Mesendoderm (in vitro differentiated cells): Measurements from ENCODE around the gene CD300A. TPM values are rescaled to one million over a fixed set of nuclear protein-coding genes. Genes with fewer than 3 reads are reported as not detected.

Experiments
- DNase-seq: peaks from one replicate; pipeline ENCODE4 v3.0.0; 2013
- H2AK5ac ChIP-seq: 2 replicates; pipeline ENCODE4 v1.6.1; 2013; ENCODE audit warnings: low read length, inconsistent platforms
- H2BK120ac ChIP-seq: 2 replicates; pipeline ENCODE4 v1.6.1; 2013; ENCODE audit warnings: low read depth, mild to moderate bottlenecking, low read length, moderate library complexity, mixed read lengths
- H2BK15ac ChIP-seq: replicated peaks from 2 replicates; pipeline ENCODE4 v1.6.1; 2013; ENCODE audit warnings: low read depth, mild to moderate bottlenecking, moderate library complexity
- H2BK5ac ChIP-seq: 2 replicates; pipeline ENCODE4 v1.6.1; 2013; ENCODE audit warnings: low read length, inconsistent platforms
- H3K18ac ChIP-seq: 2 replicates; pipeline ENCODE4 v1.6.1; 2013; ENCODE audit warnings: mild to moderate bottlenecking, low read length, mixed read lengths
- H3K23ac ChIP-seq: one replicate; pipeline ENCODE4 v1.6.1; 2013; ENCODE audit warnings: low read length
- H3K27ac ChIP-seq: 2 replicates; pipeline ENCODE4 v1.5.1; 2013; ENCODE audit warnings: low read depth, mild to moderate bottlenecking, inconsistent platforms, low read length, moderate library complexity
- H3K27me3 ChIP-seq: 2 replicates; pipeline ENCODE4 v1.6.1; 2013; ENCODE audit warnings: low read length, control low read depth, mild to moderate bottlenecking, inconsistent platforms; ENCODE audit not compliant: insufficient read depth, poor library complexity
- H3K36me3 ChIP-seq: 2 replicates; pipeline ENCODE4 v1.6.1; 2013; ENCODE audit warnings: low read length, inconsistent platforms; ENCODE audit not compliant: control insufficient read depth, insufficient read depth
- H3K4ac ChIP-seq: one replicate; pipeline ENCODE4 v1.6.1; 2013; ENCODE audit warnings: low read depth, mild to moderate bottlenecking, low read length, moderate library complexity
- H3K4me1 ChIP-seq: 2 replicates; pipeline ENCODE4 v1.6.1; 2013; ENCODE audit warnings: low read depth, low read length, inconsistent platforms; ENCODE audit not compliant: control insufficient read depth
- H3K4me2 ChIP-seq: 2 replicates; pipeline ENCODE4 v1.6.1; 2013; ENCODE audit warnings: low read length
- H3K4me3 ChIP-seq: 2 replicates; pipeline ENCODE4 v1.5.1; 2013; ENCODE audit warnings: mild to moderate bottlenecking, low read length
- H3K56ac ChIP-seq: one replicate; pipeline ENCODE4 v1.6.1; 2013; ENCODE audit warnings: low read length
- H3K79me1 ChIP-seq: 2 replicates; pipeline ENCODE4 v1.6.1; 2013; ENCODE audit warnings: low read length, inconsistent platforms
- H3K79me2 ChIP-seq: 2 replicates; pipeline ENCODE4 v1.6.1; 2013; ENCODE audit warnings: mild to moderate bottlenecking, low read length; ENCODE audit not compliant: control insufficient read depth, insufficient read depth
- H3K9ac ChIP-seq: 2 replicates; pipeline ENCODE4 v1.6.1; 2013; ENCODE audit warnings: low read length, inconsistent platforms
- H4K5ac ChIP-seq: one replicate; pipeline ENCODE4 v1.6.1; 2013; ENCODE audit warnings: low read length
- H4K8ac ChIP-seq: one replicate; pipeline ENCODE4 v1.6.1; 2013; ENCODE audit warnings: low read depth, mild to moderate bottlenecking, control low read depth, low read length, moderate library complexity
- WGBS: extraction: QIAGEN DNeasy Blood & Tissue Kit; methylation state at CpG from one replicate; pipeline ENCODE4 v1.1.7; 2013; ENCODE audit warnings: low lambda C conversion rate, missing lambda C conversion rate; ENCODE audit not compliant: insufficient coverage; ENCODE audit errors: extremely low coverage; 5-methylcytosine and 5-hydroxymethylcytosine counted together
- small RNA-seq: library from polyadenylated mRNA; stranded (forward); fragments of <200 nt; extraction: miRNeasy Mini kit (QIAGEN cat#:217004); gene quantifications from one replicate; pipeline ENCODE3, GENCODE V24; 2013; ENCODE audit not compliant: insufficient read depth

The CD300A gene

DNA sequence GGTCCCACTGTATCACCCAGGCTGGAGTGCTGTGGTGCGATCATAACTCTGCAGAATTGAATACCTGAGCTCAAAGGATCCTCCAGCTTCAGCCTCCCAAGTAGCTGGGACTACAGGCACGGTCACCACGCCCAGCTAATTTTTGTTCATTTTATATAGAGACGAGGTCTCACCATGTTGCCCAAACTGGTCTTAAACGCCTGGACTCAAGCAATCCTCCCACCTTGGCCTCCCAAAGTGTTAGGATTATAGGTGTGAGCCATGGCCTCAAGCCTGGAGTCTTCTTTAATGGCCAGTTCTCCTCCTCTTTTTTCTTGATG, 64.4 kb downstream of the CD300A start:
- Histone ChIP-seq H3K79me1 (no peaks in the 10 kb centered on the region), H4K8ac (no peak overlapping the region), H3K23ac (no peak overlapping the region), H3K27ac (no peak overlapping the region), H3K36me3 (no peaks in the 10 kb centered on the region), H3K56ac (no peak overlapping the region), H2AK5ac (no peak overlapping the region), H2BK120ac (no peak overlapping the region), H3K79me2 (no peaks in the 10 kb centered on the region), H3K4ac (no peak overlapping the region), H3K4me1 (no peaks in the 10 kb centered on the region), H4K5ac (no peak overlapping the region), H3K9ac (no peak overlapping the region), H2BK5ac (no peak overlapping the region), H3K27me3 (no peaks in the 10 kb centered on the region), H3K18ac (no peak overlapping the region), H3K4me3 (no peak overlapping the region), H2BK15ac (no peak overlapping the region), H3K4me2 (no peak overlapping the region)
- no CpG with 5 or more reads among the region's 5 CpGs for WGBS
- DNase-seq = no peak

DNA sequence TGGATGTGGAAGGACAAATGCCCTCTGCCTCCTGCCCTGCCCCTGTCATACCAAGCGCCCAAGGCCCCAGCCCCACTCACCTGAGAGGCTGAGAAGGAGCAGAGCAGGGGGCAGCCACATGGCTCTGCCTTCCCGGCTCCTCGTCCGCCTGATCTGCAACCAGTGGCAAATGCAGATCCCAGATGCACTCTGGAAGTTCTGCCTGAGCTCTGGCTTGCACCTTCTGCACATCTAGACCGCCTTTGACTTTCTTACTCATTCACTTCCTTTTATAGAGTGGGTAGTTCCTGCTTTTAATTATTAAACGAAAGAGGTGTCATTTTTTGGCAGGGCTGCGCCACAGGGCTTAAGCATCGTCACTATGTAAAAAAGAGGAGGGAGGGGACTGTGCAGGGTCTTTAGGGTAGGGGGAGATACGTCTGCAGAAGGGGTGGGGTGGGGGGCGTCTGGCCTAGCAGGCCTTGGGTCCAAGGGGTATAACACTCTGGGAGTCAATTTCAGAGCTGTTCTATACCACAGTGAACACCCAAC, 64.9 kb downstream of the CD300A start, which contains the start of gene CD300LB:
CD300LB (minus strand) TSS at position 245 of the 531 bp plus-strand sequence; CDS start at position 120, 125 bp downstream.
- no peak within 1 kb of the TSS for H3K56ac ChIP-seq
- H3K4me1 ChIP-seq = no peaks in the 10 kb centered on the region
- DNase-seq = no peak
- H4K5ac ChIP-seq = no peak within 1 kb of the TSS
- no peak within 1 kb of the TSS for H4K8ac ChIP-seq
- H2BK120ac ChIP-seq = no peak within 1 kb of the TSS
- no peaks in the 10 kb centered on the region for H3K79me2 ChIP-seq
- H3K36me3 ChIP-seq = no peaks in the 10 kb centered on the region
- no peak within 1 kb of the TSS for H3K4me2 ChIP-seq
- H3K9ac ChIP-seq = no peak within 1 kb of the TSS
- H2BK15ac ChIP-seq = no peak within 1 kb of the TSS
- no peak within 1 kb of the TSS for H3K4ac ChIP-seq
- H2BK5ac ChIP-seq = no peak within 1 kb of the TSS
- H3K27ac ChIP-seq = no peak within 1 kb of the TSS
- H3K4me3 ChIP-seq = no peak within 1 kb of the TSS
- H2AK5ac ChIP-seq = no peak within 1 kb of the TSS
- H3K79me1 ChIP-seq = no peaks in the 10 kb centered on the region
- no peaks in the 10 kb centered on the region for H3K27me3 ChIP-seq
- no peak within 1 kb of the TSS for H3K23ac ChIP-seq
- H3K18ac ChIP-seq = no peak within 1 kb of the TSS
- WGBS = no CpG with 5 or more reads among the region's 10 CpGs

DNA sequence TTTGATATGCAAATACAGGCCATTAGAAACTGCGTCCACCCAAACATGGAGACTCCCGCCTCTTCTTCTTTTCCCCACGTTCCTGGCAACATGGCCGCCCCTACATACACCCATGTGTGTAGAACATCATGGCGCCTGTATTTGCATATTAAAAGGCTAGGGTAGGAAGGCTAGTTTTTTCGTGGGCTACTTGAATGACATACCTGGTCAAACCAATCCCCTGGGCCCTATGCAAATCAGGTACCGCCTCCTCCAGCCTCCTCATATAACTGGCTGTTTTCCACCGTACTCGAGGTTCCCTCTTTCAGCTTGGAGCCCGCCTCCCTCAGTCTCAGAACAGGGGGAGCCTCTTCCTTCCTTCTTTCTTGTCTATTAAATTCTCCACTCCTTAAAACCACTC, 65.7 kb downstream of the CD300A start:
- Histone ChIP-seq H3K56ac (no peak overlapping the region), H3K79me1 (no peaks in the 10 kb centered on the region), H3K9ac (no peak overlapping the region), H3K4ac (no peak overlapping the region), H4K5ac (no peak overlapping the region), H2AK5ac (no peak overlapping the region), H2BK120ac (no peak overlapping the region), H2BK15ac (no peak overlapping the region), H4K8ac (no peak overlapping the region), H3K27ac (no peak overlapping the region), H3K4me1 (no peaks in the 10 kb centered on the region), H3K4me2 (no peak overlapping the region), H3K36me3 (no peaks in the 10 kb centered on the region), H2BK5ac (no peak overlapping the region), H3K27me3 (no peaks in the 10 kb centered on the region), H3K18ac (no peak overlapping the region), H3K4me3 (no peak overlapping the region), H3K79me2 (no peaks in the 10 kb centered on the region), H3K23ac (no peak overlapping the region)
- no CpG with 5 or more reads among the region's 10 CpGs for WGBS
- DNase-seq = peak; percentile 39

Small RNA genes lying within 50 kb of the gene (small RNA-seq; reads per million reads assigned to genes)
- gene RNA5SP448 = not detected
